ENCODE results near the gene RWDD2A.

GRCh38 chr6:83151114-83151513, 42.0 kb upstream of the RWDD2A start:
- TF ChIP-seq EP300 (IDR thresholded peaks at IDR 0.05; ENCODE audit: low read depth): no peak
- no peak for TF ChIP-seq POLR2AphosphoS5 (IDR thresholded peaks at IDR 0.05)
